Panc1 (cell line): ENCODE measurements around the gene KCNQ1. TPM values are rescaled to one million over a fixed set of nuclear protein-coding genes. Genes with fewer than 3 reads are reported as not detected.

Source experiments
- ATAC-seq: fragments of 200-7000 bp; cut with Tn5 transposase; 2 replicates; pipeline ENCODE4 v1.9.1; 2020; ENCODE audit warnings: mild to moderate bottlenecking, moderate library complexity
- BruUV-seq: library from RNA; stranded (reverse); fragments of 400-500 nt; replicated peaks from 2 replicates; lab custom pipeline; 2021; lab: Mats Ljungman, UMichigan
- CTCF ChIA-PET: fragments of 300-600 bp; sonication (Branson Sonifier 250); formaldehyde crosslinking; loops from one replicate; lab custom pipeline; 2022; ENCODE audit warnings: antibody characterized with exemption; lab: Charles Lee
- POLR2A ChIA-PET: fragments of 300-600 bp; sonication (Branson Sonifier 250); formaldehyde crosslinking; loops from one replicate; lab custom pipeline; 2022; ENCODE audit warnings: antibody characterized with exemption; lab: Charles Lee
- DNase-seq: peaks from one replicate; pipeline ENCODE4 v3.0.0-alpha.2; 2010; ENCODE audit warnings: low read depth, low spot score
- H3K27ac ChIP-seq: 2 replicates; pipeline ENCODE4 v1.5.1; 2011; ENCODE audit warnings: mild to moderate bottlenecking, low read length, inconsistent platforms
- H3K27me3 ChIP-seq: fragments of 200-500 bp; sonication (Bioruptor generic); 2 replicates; pipeline ENCODE4 v1.6.0; 2014; ENCODE audit warnings: low read length, inconsistent platforms; ENCODE audit not compliant: control insufficient read depth, insufficient read depth
- H3K36me3 ChIP-seq: fragments of 200-500 bp; sonication (Bioruptor generic); 2 replicates; pipeline ENCODE4 v1.5.1; 2014; ENCODE audit warnings: inconsistent platforms, mild to moderate bottlenecking, low read length, moderate library complexity; ENCODE audit not compliant: control insufficient read depth, insufficient read depth
- H3K4me1 ChIP-seq: 2 replicates; pipeline ENCODE4 v1.5.1; 2011; ENCODE audit warnings: inconsistent platforms, mild to moderate bottlenecking, low read length, moderate library complexity; ENCODE audit not compliant: control insufficient read depth, insufficient read depth
- H3K4me3 ChIP-seq, 2 experiments: 2 replicates each; pipeline ENCODE4 v1.5.1; 2011 to 2012; ENCODE audit warnings: low read depth in 2 of 2, low read length in 2 of 2, mild to moderate bottlenecking in 2 of 2, inconsistent platforms in 1 of 2, moderate library complexity in 1 of 2
- H3K9me3 ChIP-seq: fragments of 200-500 bp; sonication (Bioruptor generic); 2 replicates; pipeline ENCODE4 v1.5.1; 2014; ENCODE audit warnings: low read depth, mild to moderate bottlenecking, inconsistent platforms, low read length, moderate library complexity; ENCODE audit not compliant: control insufficient read depth, insufficient read depth
- POLR2AphosphoS5 ChIP-seq: IDR thresholded peaks from 2 replicates; pipeline ENCODE4 v1.6.1; 2012; ENCODE audit warnings: mild to moderate bottlenecking, low read depth, low read length, moderate library complexity
- REST ChIP-seq, 2 experiments: IDR thresholded peaks; 2 replicates each; pipeline ENCODE4 v1.6.1; 2011 to 2012; ENCODE audit warnings: low read depth in 2 of 2, control low read depth in 1 of 2, low read length in 1 of 2, mild to moderate bottlenecking in 1 of 2, moderate library complexity in 1 of 2; ENCODE audit not compliant: insufficient read depth in 1 of 2
- SIN3A ChIP-seq: IDR thresholded peaks from 2 replicates; pipeline ENCODE4 v1.6.1; 2012; ENCODE audit warnings: low read depth, mild to moderate bottlenecking, low read length, moderate library complexity, borderline replicate concordance; ENCODE audit not compliant: insufficient read depth
- TCF7L2 ChIP-seq: IDR thresholded peaks from 2 replicates; pipeline ENCODE4 v1.6.1; 2011; ENCODE audit warnings: mild to moderate bottlenecking, low read depth, low read length, inconsistent platforms
- in situ Hi-C: cut with HindIII; loops from 2 replicates; pipeline ENCODE4 v1.10.0; 2016; ENCODE audit warnings: low sequenced_read_pairs, low pct_unique_long_range_greater_than_20kb
- intact Hi-C: fragments of 100-400 bp; cut with micrococcal nuclease; formaldehyde crosslinking; loops from one replicate; pipeline ENCODE4 v1.10.0; 2022; ENCODE audit not compliant: unreplicated experiment
- total RNA-seq: library from RNA; stranded (reverse); gene quantifications from one replicate; pipeline ENCODE4 v1.2.1, GENCODE V29; 2021; ENCODE audit not compliant: unreplicated experiment
- TF ChIP-seq, protein P1 (sequence below): fragments of 450-650 bp; IDR thresholded peaks from 2 replicates; pipeline ENCODE4 v1.5.1; 2017; ENCODE audit warnings: mild to moderate bottlenecking

The KCNQ1 gene
- total RNA-seq, 1 experiment from 2014 or later, result 1.0 TPM

DNA sequence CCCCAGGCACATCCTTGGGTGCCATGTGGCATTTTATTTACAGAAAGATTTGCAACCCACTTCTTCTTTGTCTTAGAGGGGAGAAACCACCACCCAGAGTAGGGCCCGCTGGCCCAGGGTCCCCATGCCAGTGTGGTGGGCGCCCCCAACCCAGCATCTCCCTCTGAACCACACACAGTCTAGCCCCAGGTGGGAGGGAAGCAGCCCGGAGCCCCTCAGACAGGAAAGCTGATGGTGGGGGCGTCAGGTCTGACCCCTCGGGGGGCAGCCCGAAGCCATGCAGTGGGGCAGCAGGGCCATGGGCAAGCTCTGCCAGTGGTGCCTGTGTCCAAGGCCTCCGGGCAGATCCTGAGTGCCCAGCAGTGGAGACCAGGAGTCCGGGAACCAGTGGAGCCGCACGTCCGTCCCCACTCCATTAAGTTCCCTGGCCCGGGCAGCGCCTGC lies 12.2 kb upstream of the KCNQ1 start:
- Histone ChIP-seq H3K4me3 (no peak overlapping the region), H3K4me1 (no peaks in the 10 kb centered on the region), H3K27ac (no peak overlapping the region), H3K9me3 (no peaks in the 10 kb centered on the region), H3K27me3 (no peaks in the 10 kb centered on the region), H3K36me3 (no peaks in the 10 kb centered on the region)
- DNase-seq (no peak), ATAC-seq (no peak)
- ChIA-PET CTCF (interaction anchor here (0.6 to 1.0 kb wide), 2 partner anchors 122 to 533 kb away, joined by 3 read pairs; no protein-coding TSS in a partner anchor), POLR2A (no interaction called here)
- intact Hi-C loops, result no loop called here
- no TSS peak for BruUV-seq
- in situ Hi-C loops, result no loop called here
- TF ChIP-seq, protein P1, sequence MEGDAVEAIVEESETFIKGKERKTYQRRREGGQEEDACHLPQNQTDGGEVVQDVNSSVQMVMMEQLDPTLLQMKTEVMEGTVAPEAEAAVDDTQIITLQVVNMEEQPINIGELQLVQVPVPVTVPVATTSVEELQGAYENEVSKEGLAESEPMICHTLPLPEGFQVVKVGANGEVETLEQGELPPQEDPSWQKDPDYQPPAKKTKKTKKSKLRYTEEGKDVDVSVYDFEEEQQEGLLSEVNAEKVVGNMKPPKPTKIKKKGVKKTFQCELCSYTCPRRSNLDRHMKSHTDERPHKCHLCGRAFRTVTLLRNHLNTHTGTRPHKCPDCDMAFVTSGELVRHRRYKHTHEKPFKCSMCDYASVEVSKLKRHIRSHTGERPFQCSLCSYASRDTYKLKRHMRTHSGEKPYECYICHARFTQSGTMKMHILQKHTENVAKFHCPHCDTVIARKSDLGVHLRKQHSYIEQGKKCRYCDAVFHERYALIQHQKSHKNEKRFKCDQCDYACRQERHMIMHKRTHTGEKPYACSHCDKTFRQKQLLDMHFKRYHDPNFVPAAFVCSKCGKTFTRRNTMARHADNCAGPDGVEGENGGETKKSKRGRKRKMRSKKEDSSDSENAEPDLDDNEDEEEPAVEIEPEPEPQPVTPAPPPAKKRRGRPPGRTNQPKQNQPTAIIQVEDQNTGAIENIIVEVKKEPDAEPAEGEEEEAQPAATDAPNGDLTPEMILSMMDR, result no peak
- TF ChIP-seq POLR2AphosphoS5, result no peak
- no peak for TF ChIP-seq SIN3A
- no peak for TF ChIP-seq TCF7L2
- no peak for TF ChIP-seq REST (IDR thresholded peaks at IDR 0.05; ENCODE audit: insufficient read depth in 1 of 2, low read depth in 2 of 2, low read length in 1 of 2)

- Histone ChIP-seq H3K27me3 (no peaks in the 10 kb centered on the region), H3K4me3 (no peak overlapping the region), H3K4me1 (no peaks in the 10 kb centered on the region), H3K36me3 (no peaks in the 10 kb centered on the region), H3K9me3 (no peaks in the 10 kb centered on the region), H3K27ac (no peak overlapping the region)
- intact Hi-C loops (no loop called here), in situ Hi-C loops (no loop called here)
- BruUV-seq, result no TSS peak
- TF ChIP-seq POLR2AphosphoS5, result no peak
- TF ChIP-seq, protein P1, result no peak
- no peak for TF ChIP-seq REST (IDR thresholded peaks at IDR 0.05; ENCODE audit: insufficient read depth in 1 of 2, low read depth in 2 of 2, low read length in 1 of 2)
- no peak for TF ChIP-seq TCF7L2
- TF ChIP-seq SIN3A, result no peak
- ATAC-seq (no peak; the same call in 1 of the 2 replicates), DNase-seq (no peak)
- CTCF ChIA-PET, result interaction anchor here (1.0 kb wide), 1 partner anchor 121 kb away, joined by 3 read pairs; no protein-coding TSS in a partner anchor
- POLR2A ChIA-PET, result no interaction called here
Measured at GRCh38 chr11:2433106-2433925, 11.5 kb upstream of the KCNQ1 start.
